ENCODE data around the gene DPM3. TPM values are rescaled to one million over a fixed set of nuclear protein-coding genes. Genes with fewer than 3 reads are reported as not detected.
A peak's percentile ranks its signal among the peaks of the same experiment; 100 is the strongest.

Gene DPM3
- total and polyA plus RNA-seq, 9 of the 15 experiments (the other 6 are each of a cell fraction or from before 2014, with no cell fraction given) = 3.7 to 120 (median 36.4) TPM

DNA sequence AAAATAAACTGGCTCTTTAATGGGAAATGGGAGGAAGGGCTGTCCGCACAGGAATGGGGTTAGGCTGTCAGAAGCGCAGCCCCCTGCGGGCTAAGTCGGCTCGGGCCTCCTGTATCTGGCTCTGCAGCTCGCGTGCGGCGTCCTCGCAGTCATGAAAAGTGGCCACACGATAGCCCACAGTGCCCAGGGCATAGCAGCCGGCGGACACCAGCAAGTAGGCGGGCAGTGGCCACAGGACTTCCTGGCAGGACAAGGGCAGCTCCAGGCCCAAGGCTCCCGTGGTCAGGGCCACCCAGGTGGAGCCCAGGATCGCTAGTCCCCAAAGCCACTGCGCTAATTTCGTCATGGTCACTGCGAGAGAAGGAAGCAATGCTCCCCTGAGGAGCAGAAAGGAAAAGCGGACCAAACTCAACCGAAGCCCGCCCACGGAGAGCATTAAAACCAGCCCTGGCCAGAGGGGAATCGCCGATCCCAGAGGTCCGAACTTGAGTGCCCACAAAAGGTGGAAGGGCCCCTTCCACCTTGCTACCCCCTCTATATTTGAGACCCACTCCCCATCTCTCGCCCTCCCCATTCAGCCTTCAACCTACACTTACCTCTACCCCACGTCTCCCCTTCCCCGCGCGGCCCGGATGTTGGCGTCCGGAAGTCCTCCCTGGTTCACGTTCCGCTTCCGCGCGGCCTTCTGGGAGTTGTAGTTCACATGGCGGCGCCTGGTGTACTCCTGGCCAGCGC, at the start of gene DPM3 (continued):
- TF ChIP-seq E4F1 (CRISPR knock-in tag; IDR thresholded peaks at IDR 0.05; ENCODE audit: borderline replicate concordance) (no peak), MEF2D (tag; conservative IDR thresholded peaks at IDR 0.05; ENCODE audit: low read depth) (no peak), KLF13 (tag; IDR thresholded peaks at IDR 0.05; ENCODE audit: borderline replicate concordance, low read depth) (no peak), HOXB6 (CRISPR knock-in tag; IDR thresholded peaks at IDR 0.05; ENCODE audit: borderline replicate concordance) (no peak), CXXC5 (CRISPR knock-in tag; IDR thresholded peaks at IDR 0.05) (peak; percentile 68), ZFP91 (CRISPR knock-in tag; IDR thresholded peaks at IDR 0.05) (no peak), JUNB (CRISPR knock-in tag; conservative IDR thresholded peaks at IDR 0.05) (no peak), ZKSCAN3 (CRISPR knock-in tag; IDR thresholded peaks at IDR 0.05) (no peak), ZNF174 (CRISPR knock-in tag; IDR thresholded peaks at IDR 0.05) (no peak), CTCFL (IDR thresholded peaks at IDR 0.05; ENCODE audit: borderline replicate concordance, insufficient read depth, low read depth, low read length, poor library complexity, severe bottlenecking) (no peak), STAT5A (IDR thresholded peaks at IDR 0.05; ENCODE audit: borderline replicate concordance, low read length) (no peak; the same call in 1 of the 2 replicates)
- TF ChIP-seq, protein P1, sequence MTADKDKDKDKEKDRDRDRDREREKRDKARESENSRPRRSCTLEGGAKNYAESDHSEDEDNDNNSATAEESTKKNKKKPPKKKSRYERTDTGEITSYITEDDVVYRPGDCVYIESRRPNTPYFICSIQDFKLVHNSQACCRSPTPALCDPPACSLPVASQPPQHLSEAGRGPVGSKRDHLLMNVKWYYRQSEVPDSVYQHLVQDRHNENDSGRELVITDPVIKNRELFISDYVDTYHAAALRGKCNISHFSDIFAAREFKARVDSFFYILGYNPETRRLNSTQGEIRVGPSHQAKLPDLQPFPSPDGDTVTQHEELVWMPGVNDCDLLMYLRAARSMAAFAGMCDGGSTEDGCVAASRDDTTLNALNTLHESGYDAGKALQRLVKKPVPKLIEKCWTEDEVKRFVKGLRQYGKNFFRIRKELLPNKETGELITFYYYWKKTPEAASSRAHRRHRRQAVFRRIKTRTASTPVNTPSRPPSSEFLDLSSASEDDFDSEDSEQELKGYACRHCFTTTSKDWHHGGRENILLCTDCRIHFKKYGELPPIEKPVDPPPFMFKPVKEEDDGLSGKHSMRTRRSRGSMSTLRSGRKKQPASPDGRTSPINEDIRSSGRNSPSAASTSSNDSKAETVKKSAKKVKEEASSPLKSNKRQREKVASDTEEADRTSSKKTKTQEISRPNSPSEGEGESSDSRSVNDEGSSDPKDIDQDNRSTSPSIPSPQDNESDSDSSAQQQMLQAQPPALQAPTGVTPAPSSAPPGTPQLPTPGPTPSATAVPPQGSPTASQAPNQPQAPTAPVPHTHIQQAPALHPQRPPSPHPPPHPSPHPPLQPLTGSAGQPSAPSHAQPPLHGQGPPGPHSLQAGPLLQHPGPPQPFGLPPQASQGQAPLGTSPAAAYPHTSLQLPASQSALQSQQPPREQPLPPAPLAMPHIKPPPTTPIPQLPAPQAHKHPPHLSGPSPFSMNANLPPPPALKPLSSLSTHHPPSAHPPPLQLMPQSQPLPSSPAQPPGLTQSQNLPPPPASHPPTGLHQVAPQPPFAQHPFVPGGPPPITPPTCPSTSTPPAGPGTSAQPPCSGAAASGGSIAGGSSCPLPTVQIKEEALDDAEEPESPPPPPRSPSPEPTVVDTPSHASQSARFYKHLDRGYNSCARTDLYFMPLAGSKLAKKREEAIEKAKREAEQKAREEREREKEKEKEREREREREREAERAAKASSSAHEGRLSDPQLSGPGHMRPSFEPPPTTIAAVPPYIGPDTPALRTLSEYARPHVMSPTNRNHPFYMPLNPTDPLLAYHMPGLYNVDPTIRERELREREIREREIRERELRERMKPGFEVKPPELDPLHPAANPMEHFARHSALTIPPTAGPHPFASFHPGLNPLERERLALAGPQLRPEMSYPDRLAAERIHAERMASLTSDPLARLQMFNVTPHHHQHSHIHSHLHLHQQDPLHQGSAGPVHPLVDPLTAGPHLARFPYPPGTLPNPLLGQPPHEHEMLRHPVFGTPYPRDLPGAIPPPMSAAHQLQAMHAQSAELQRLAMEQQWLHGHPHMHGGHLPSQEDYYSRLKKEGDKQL (CRISPR knock-in tag; IDR thresholded peaks at IDR 0.05; ENCODE audit: borderline replicate concordance) = no peak
- TF ChIP-seq, protein P2, sequence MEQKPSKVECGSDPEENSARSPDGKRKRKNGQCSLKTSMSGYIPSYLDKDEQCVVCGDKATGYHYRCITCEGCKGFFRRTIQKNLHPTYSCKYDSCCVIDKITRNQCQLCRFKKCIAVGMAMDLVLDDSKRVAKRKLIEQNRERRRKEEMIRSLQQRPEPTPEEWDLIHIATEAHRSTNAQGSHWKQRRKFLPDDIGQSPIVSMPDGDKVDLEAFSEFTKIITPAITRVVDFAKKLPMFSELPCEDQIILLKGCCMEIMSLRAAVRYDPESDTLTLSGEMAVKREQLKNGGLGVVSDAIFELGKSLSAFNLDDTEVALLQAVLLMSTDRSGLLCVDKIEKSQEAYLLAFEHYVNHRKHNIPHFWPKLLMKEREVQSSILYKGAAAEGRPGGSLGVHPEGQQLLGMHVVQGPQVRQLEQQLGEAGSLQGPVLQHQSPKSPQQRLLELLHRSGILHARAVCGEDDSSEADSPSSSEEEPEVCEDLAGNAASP (IDR thresholded peaks at IDR 0.05) = no peak

Data from K562 (cell line).